Activated CD8-positive, alpha-beta memory T cell treated with anti-CD3 and anti-CD28 coated beads, Interleukin-2, amount 50 U/mL, for 4 hours (primary cell): Measurements from ENCODE around the gene MCM5.
"Not testable (repeated sequence)": the region's sequence is repeated elsewhere in the genome, so short reads cannot be mapped to it uniquely, and the experiment has no call there.

Source experiments
- DNase-seq: peaks from one replicate; pipeline ENCODE4 v3.0.0-alpha.2; 2020

Gene MCM5

DNA sequence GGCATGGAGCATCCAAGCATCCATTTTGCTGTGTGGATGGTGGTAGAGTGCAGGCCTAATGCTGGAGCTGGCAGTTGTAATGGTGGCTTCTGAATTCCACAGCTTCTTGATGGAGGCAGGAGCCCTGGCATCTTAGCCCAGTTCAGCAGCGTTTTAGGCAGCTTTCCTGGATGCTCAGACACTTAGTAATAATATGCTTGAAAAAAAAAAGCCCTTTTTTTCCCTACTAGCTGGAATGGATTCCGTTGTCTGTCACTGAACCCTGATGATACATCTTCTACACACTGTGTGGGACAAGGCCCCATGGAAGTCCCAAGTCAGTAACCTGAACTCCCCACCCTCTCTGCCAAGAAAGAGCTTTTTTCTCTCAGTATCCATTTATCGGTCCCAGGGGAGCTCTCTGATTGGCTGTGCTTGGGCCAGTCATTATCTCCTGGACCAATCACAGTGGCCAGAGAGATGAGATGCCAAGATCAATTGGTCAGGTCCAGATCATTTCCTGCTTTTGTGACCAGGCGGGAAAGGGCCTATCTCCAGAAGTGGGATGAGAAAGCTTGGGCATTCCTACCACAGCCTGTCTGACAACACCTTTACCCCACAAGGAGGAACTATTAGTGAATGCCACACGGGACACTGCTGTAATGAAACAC lies 34.2 kb downstream of the MCM5 start:
- DNase-seq, result no peak

DNA sequence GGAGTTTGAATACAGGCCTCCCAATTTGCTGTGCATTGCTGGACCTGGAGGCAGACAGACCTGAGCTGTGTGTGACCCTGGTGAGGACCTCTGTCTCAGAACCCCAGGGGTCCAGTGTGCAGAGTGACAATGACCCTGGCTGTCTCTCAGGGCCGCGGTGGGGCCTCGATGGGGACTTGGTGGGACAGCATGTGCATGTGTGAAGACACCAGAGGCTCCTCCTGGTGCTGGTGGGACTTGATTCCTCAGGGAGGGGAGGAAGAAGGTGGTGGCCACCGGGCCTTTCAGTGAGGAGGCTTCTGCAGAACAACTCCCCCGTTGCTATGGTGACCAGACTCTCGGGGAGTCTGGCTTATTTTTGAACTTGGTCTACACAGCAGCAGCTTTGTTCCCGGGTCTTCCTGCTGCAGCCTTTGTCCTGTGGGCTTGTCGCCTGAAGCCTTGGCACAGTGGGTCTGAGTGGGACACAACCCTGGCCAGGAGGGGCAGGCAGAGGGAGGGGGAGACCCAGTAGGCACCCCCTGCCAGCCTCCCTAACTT lies 35.3 kb downstream of the MCM5 start:
- DNase-seq, result no peak

- DNase-seq, result no peak
Observed at GRCh38 chr22:35436421-35436820, 36.5 kb downstream of the MCM5 start.

- DNase-seq, result no peak
Observed at GRCh38 chr22:35437049-35437448, 37.1 kb downstream of the MCM5 start.

DNA sequence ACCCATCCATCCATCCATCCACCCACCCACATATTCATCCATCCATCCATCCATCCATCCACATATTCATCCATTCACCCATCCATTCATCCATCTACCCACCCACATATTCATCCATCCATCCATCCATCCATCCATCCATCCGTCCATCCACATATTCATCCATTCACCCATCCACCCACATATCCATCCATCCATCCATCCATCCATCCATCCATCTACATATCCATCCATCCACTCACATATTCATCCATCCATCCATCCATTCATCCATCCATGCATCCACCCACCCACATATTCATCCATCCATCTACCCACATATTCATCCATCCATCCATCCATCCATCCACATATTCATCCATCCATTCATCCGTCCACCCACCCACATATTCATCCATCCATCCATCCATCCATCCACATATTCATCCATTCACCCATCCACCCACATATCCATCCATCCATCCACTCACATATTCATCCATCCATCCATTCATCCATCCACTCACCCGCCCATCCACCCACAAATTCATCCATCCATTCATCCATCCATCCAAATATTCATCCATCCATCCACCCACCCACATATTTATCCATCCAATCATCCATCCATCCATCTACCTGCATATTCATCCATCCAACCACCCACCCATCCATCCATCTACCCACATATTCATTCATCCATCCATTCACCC lies 38.9 kb downstream of the MCM5 start:
- DNase-seq, result not testable (repeated sequence)

GRCh38 chr22:35439365-35439717 lies 39.4 kb downstream of the MCM5 start:
- DNase-seq, result no peak

DNA sequence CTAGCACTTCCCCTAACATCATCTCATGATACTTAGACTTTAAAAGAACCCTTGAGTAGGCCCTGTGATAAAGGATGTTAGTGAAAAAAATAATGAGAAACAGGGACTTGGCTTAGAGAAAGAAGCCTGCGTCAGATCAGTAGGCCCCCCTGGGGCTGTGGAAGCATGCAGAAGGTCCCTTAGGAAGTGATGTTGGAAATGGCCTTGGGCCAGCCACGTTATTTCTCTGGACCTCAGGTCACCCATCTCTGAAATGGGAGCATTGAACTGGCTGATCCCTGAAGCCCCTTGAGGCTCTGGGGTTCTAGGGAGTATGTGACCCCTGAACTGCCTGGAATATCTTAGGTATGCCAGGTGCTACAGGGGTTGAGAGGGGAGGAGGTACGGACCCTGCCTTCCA lies 40.2 kb downstream of the MCM5 start:
- no peak for DNase-seq

- DNase-seq, result no peak
Observed at GRCh38 chr22:35441489-35442100, 41.7 kb downstream of the MCM5 start.

DNA sequence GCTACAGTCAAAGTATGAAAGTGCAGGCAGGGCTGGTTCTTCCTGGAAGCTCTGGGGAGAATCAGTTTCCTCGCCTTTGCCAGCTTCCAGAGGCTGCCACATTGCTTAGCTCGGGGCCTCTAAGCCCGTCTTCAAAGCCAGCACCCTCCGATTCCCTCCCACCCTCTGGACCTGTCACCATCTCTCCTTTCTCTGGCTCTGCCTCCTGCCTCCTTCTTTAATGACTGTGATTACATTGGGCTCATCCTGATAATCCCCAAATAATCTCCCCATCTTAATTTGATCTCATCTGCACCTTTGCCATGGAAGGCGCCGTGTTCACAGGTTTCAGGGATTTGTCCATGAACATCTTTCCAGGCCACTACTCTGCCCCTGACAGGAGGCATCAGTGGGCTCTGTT lies 42.5 kb downstream of the MCM5 start:
- no peak for DNase-seq

GRCh38 chr22:35443338-35443737 lies 43.4 kb downstream of the MCM5 start:
- no peak for DNase-seq

GRCh38 chr22:35443790-35444684 lies 44.1 kb downstream of the MCM5 start:
- DNase-seq, result no peak

GRCh38 chr22:35444685-35445399 lies 44.9 kb downstream of the MCM5 start:
- no peak for DNase-seq

GRCh38 chr22:35445933-35446332 lies 46.0 kb downstream of the MCM5 start:
- DNase-seq, result no peak

- DNase-seq, result no peak
Observed at GRCh38 chr22:35446365-35446764, 46.4 kb downstream of the MCM5 start.

GRCh38 chr22:35448523-35448922 lies 48.6 kb downstream of the MCM5 start:
- DNase-seq, result no peak

- no peak for DNase-seq
Observed at GRCh38 chr22:35449829-35450689, 50.1 kb downstream of the MCM5 start.

DNA sequence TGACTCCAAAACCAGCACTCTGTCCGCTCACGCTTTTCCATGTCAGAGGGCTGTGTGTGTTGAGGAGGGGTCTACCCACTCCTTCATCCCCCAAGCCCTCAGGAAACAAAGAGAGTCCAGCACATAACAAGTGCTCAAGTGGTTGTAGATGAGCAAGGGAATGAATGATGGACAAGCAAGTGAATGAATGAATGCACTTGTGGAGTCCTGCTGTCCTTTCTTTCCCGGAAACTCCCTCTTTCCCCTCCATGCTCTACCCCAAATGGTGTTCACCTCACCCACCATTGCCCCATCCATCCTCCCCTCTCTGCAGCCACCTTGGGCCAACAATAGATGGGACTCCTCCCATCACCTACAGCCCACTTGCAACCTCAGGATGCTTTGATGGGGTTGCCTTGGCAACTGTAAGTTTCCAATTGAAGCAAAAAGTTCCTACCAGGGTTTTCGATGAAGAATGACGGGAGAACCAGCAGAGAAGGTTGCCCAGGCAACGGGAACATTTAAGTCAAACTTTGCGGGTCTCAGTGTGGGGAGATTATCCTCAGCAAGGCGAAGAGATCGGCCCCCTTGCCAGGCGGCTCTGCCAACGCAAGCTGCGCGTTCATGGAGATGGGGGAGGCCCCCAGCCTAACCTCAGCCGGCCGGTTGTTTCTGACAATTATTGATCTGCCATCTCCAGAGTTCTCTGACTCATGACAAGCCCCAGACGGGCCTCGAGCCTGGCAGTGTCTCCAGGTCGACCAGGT lies 51.1 kb downstream of the MCM5 start:
- DNase-seq, result no peak

GRCh38 chr22:35451592-35451991 lies 51.7 kb downstream of the MCM5 start:
- no peak for DNase-seq

GRCh38 chr22:35452351-35452781 lies 52.4 kb downstream of the MCM5 start:
- DNase-seq, result no peak
